Skin epidermis (tissue), 12 donors: ENCODE data around the gene ZDHHC14.
A peak's percentile ranks its signal among the peaks of the same experiment; 100 is the strongest.
"Not testable (repeated sequence)": the region's sequence is repeated elsewhere in the genome, so short reads cannot be mapped to it uniquely, and the experiment has no call there.

Source experiments
- H3K27ac ChIP-seq, 21 experiments: fragments of 200-600 bp; sonication (generic) in 11 of 21; one replicate each; pipeline ENCODE4 v1.5.0; 2020; ENCODE audit warnings: mild to moderate bottlenecking in 3 of 21, inconsistent platforms in 2 of 21, moderate library complexity in 2 of 21
- H3K4me3 ChIP-seq, 7 experiments: fragments of 200-600 bp; sonication (generic) in 2 of 7; one replicate each; pipeline ENCODE4 v1.5.0; 2020; ENCODE audit warnings: inconsistent platforms in 2 of 7, mild to moderate bottlenecking in 2 of 7, moderate library complexity in 1 of 7

The ZDHHC14 gene

GRCh38 chr6:157380779-157381561 is at the start of gene ZDHHC14:
Gene ZDHHC14, plus strand, starts transcription at chr6:157381190.
- Histone ChIP-seq H3K4me3 (peak within 1 kb of the TSS; percentile 80 to 100 (median 93)), H3K27ac (peak within 1 kb of the TSS; percentile 75 to 99 (median 94))

GRCh38 chr6:157332813-157333212 is 48.2 kb upstream of the ZDHHC14 start:
- Histone ChIP-seq H3K27ac (no peak overlapping the region), H3K4me3 (no peak overlapping the region)

DNA sequence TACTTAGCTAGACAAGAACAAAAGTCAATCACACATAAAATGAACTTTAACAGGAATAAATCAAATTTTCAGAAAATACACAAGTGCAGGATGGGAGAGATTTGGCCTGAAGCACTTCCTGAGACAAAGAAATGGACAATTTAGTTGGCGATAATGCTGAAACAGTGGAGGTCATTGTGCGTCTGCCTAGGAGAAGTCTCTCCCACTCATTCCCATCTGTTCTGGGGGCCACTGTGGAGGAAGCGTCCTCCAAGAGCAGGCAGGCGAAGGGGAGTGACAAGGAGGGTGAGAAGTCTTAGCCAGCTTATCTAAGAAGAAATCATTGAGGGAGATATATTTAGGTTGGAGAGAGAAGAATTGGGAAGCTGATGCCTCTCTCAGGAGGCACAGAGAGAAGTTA is 47.5 kb upstream of the ZDHHC14 start:
- H3K27ac ChIP-seq: no peak overlapping the region
- H3K4me3 ChIP-seq: no peak overlapping the region

DNA sequence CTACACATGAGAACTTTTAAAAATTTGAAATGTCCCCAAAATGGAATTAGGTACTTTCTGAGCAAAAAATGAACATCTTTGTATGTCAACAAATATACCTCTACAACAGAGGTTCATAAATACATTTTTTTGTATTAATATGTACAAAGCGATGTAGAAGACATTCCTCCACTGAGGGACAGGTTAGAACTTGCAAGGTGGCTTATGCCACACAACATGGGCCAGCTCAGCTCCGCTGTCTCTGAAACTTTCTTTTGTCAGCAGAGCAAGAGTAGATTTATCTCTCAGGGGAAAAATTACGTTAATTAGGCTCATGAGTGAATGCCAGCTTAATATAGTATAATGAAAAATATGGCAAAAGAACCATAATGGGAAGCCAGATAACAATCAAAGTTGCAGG is 47.0 kb upstream of the ZDHHC14 start:
- Histone ChIP-seq H3K27ac (no peak overlapping the region), H3K4me3 (no peak overlapping the region)

DNA sequence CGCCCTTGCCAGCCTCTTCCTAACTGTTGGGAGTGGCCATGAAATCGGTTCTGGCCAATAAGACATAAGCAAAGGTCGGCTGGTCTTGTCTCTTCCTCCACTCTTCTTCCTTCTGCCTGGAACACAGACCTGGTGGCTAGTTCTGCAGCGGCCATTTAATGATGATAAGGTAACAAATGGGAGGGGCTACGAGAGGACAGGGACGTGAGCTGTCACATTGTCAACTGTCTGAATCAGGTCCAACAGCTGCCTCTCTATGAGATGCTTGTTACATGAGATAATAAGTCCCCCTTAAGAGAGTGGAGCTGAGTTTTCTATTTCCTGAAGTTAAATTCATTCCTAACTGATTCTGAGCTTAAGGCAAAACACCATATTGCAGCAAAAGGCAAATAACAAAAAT is 45.2 kb upstream of the ZDHHC14 start:
- no peak overlapping the region for H3K4me3 ChIP-seq
- H3K27ac ChIP-seq: no peak overlapping the region

GRCh38 chr6:157337276-157337675 is 43.7 kb upstream of the ZDHHC14 start:
- not testable (repeated sequence) for H3K27ac ChIP-seq, H3K4me3 ChIP-seq

- H3K4me3 ChIP-seq: no peak overlapping the region
- no peak overlapping the region for H3K27ac ChIP-seq
Measured at GRCh38 chr6:157337751-157338150, 43.2 kb upstream of the ZDHHC14 start.

DNA sequence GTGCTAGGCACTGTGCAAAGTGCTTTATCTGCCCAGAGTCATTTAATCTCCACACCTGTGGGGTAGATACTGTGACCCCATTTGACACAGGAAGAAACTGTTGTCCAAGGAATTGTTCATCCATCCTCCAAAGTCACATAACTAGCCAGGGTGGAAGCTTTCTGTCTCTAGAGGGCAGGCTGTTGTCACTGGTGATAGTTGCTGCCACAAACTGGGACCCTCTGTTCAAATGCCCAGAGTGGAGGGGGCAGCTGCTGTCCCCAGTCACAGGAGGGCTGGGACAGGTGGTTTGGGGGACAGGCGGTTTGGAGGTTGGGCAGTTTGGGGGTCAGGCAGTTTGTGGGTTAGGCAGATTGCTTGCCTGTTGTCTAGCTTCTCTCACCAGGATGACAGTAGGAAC is 41.6 kb upstream of the ZDHHC14 start:
- no peak overlapping the region for H3K4me3 ChIP-seq

DNA sequence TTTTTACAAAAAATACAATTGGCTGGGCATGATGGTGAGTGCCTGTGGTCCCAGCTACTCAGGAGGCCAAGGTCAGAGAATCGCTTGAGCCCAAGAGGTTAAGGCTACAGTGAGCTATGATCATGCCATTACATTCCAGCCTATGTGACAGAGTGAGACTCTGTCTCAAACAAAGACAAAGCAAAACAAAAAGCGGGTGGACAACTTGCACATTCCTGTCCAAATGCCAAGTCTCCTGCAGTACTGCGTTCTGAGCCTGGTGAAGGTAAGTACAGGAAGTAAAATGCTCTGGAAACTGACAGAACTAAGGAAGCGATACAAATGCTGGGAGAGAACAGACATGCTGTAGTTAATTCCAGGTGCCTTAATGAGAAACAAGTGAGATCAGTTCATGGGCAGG is 37.3 kb upstream of the ZDHHC14 start:
- Histone ChIP-seq H3K4me3 (no peak overlapping the region), H3K27ac (no peak overlapping the region)

More for the DNA sequence above, 41.6 kb upstream of the ZDHHC14 start:
- no peak overlapping the region for H3K27ac ChIP-seq

- no peak overlapping the region for H3K27ac ChIP-seq
- H3K4me3 ChIP-seq: no peak overlapping the region
Measured at GRCh38 chr6:157346373-157346772, 34.6 kb upstream of the ZDHHC14 start.

- Histone ChIP-seq H3K4me3 (no peak overlapping the region), H3K27ac (no peak overlapping the region)
Measured at GRCh38 chr6:157358287-157358686, 22.7 kb upstream of the ZDHHC14 start.

DNA sequence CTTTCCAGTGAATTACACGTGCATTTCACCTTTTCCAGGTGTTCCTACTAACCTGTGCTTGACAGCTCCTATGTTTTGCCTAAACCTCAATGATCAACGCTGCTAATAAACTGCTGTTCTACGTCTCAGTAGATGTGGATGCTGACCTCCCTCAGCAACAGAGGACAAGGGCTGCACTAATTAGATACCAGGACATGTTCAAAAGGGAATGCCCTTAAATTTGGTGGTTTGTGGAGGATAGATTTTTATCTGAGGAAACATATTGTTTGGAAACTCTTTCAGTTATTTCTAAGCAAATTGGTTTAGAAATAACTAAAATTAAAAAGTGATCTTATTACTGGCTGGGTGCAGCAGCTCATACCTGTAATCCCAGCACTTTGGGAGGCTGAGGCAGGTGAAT is 19.1 kb upstream of the ZDHHC14 start:
- no peak overlapping the region for H3K4me3 ChIP-seq
- no peak overlapping the region for H3K27ac ChIP-seq

DNA sequence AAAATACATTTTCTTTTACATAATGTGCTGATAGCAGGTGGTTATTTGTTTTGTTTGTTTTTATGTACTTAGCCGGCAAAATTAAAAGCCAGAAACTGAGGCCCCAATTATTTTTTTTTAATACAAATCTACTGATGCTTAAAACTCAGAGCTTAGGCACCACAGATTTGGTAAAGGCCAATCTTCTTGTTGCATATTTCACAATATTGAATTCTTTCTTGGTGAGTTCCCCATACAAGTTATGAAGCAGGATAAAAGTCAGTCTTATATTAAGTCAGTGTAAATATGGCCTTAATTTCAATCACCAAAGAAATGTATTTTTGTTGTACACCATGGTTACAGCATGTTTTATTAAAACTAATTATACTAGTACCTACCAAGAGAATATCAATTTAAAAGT is 16.3 kb upstream of the ZDHHC14 start:
- Histone ChIP-seq H3K4me3 (no peak overlapping the region), H3K27ac (no peak overlapping the region)

DNA sequence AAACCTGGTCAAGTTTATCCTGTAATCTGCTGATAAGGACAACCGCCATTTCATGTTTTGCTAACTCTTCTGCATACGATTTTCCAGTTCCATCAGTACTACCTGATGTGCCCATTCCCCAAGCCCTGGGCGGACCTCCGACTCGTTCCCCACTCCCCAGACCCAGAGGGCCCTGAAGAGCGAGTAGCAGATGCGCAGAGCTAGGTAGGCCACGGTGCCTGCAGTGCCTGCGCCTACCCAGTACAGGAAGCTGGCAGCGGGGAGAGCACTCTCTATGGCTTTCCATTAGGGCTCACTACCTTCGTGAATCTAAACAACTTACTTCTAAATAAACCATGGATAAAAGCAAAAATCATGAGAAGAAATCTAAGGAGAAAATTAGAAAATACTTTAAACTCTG is 14.3 kb upstream of the ZDHHC14 start:
- H3K27ac ChIP-seq: no peak overlapping the region
- no peak overlapping the region for H3K4me3 ChIP-seq

DNA sequence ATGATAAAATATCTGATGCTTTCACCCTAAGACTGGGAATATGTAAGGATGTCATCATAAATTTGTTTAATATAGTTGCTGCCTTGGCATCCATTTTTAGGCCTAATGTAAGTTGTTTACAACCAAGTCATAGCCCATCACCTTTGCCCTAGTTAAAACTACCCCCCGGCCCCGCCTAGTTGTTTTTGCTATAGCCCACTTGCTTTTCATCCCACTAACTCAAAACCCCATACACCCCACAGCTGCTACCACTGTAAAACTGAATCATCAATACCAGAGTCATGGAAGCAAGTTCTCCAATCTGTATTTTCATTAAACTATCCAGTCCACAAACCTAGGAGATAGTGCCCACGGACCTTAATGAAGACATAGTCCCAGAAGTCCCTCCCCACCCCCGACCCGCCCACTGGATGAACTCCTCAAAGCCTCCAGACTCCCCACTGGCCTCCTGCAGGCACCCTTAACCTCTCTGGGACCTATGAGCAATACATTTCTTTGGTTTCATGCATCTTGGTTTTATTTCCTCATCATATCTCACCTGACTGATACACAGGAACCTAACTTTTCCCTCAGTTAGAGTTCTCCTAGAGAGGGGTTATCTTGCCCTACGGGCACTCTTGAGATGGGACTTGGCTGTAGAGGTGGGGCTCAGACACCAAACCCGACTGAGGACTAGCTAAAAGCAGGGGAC is 12.5 kb upstream of the ZDHHC14 start:
- no peak overlapping the region for H3K4me3 ChIP-seq
- H3K27ac ChIP-seq: no peak overlapping the region

DNA sequence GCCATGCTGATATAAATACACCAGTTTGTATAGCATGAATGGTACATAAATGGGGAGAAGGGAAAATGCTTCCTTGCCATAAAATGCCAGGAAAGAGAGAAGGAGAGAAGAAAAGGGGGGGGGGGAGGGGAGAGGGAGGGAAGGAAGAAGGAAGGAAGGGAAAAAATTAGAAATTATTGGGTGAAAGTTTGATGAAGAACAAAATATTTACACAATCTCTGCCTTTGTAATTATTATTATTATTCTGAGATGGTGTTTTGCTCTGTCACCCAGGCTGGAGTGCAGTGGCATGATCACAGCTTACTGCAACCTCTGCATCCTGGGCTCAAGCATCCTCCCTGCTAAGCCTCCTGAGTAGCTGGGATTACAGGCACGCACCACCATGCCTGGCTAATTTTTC is 10.2 kb upstream of the ZDHHC14 start:
- H3K4me3 ChIP-seq: no peak overlapping the region
- H3K27ac ChIP-seq: no peak overlapping the region

DNA sequence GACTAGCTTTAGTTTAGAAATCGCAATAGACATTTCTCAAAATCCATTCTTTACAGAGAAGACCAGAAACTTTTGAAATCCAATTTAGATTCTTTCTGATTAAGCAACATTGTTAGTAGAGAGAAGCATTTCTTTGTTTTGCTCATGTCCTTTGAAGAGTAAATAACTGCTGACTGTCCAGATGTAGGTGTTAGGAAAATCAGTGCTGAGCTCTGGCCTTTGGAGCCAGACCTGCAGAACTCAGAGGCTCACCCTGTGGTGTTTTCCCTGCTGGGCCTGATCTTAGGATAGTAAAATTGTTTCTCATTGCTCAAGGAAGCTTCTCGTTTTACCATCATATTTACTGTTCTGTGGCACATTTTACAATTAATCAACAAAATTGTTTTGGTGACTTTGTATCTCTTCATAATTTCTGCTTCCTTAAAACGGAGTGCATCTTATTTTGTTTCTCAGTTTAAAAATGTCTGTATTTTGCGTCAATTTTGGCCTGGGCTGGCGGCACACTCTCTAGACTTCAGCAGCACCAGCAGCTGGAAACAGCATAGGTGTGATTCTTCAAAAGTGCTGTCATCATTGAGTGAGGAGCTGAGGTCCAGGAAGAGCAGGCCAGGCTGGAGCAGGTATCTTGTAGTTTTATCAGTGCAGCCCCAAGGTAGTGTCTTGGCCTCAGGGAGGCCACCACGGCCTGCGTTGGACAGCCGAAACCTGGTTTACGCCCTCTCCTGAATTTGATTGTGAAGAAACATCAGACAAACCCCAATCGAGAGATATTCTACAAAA is 8.3 kb upstream of the ZDHHC14 start:
- Histone ChIP-seq H3K4me3 (no peak overlapping the region), H3K27ac (no peak overlapping the region)

- no peak overlapping the region for H3K27ac ChIP-seq
- no peak overlapping the region for H3K4me3 ChIP-seq
Measured at GRCh38 chr6:157374889-157375443, 6.0 kb upstream of the ZDHHC14 start.

- Histone ChIP-seq H3K4me3 (no peak overlapping the region), H3K27ac (no peak overlapping the region)
Measured at GRCh38 chr6:157376241-157376640, 4.7 kb upstream of the ZDHHC14 start.

DNA sequence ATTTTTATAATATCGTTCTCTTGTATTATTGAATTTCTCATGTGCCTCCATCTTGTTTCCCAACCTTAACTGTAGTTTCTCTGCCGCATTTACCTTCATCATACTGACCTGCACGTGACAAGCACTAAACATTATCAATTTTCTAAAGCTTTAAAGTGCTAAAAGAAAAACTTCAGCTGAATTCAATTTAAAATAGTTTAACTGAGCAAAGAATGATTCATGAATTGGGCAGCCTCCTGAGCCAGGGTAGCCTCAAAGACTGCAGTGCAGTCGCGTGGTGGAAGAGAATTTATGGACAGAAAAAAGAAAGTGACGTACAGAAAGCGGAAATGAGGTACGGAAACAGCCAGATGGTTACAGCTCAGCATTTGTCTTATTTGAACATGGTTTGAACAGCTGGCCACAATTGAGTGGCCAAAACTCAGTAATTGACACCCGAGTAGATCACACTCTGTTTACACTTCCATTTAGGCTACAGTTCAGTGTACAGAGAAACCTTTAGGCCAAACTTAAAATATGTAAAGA is 4.2 kb upstream of the ZDHHC14 start:
- H3K4me3 ChIP-seq: no peak overlapping the region
- H3K27ac ChIP-seq: no peak overlapping the region
